ENCODE measurements around the gene RAB4B. TPM values are rescaled to one million over a fixed set of nuclear protein-coding genes. Genes with fewer than 3 reads are reported as not detected.
A peak's percentile ranks its signal among the peaks of the same experiment; 100 is the strongest.

The RAB4B gene
- total and polyA plus RNA-seq, 2 of the 13 experiments (the other 11 are each of a cell fraction or from before 2014, with no cell fraction given), result 3.3 to 5.4 TPM

GRCh38 chr19:40797166-40797962, 19.3 kb downstream of the RAB4B start (continued):
- TF ChIP-seq, protein P1, sequence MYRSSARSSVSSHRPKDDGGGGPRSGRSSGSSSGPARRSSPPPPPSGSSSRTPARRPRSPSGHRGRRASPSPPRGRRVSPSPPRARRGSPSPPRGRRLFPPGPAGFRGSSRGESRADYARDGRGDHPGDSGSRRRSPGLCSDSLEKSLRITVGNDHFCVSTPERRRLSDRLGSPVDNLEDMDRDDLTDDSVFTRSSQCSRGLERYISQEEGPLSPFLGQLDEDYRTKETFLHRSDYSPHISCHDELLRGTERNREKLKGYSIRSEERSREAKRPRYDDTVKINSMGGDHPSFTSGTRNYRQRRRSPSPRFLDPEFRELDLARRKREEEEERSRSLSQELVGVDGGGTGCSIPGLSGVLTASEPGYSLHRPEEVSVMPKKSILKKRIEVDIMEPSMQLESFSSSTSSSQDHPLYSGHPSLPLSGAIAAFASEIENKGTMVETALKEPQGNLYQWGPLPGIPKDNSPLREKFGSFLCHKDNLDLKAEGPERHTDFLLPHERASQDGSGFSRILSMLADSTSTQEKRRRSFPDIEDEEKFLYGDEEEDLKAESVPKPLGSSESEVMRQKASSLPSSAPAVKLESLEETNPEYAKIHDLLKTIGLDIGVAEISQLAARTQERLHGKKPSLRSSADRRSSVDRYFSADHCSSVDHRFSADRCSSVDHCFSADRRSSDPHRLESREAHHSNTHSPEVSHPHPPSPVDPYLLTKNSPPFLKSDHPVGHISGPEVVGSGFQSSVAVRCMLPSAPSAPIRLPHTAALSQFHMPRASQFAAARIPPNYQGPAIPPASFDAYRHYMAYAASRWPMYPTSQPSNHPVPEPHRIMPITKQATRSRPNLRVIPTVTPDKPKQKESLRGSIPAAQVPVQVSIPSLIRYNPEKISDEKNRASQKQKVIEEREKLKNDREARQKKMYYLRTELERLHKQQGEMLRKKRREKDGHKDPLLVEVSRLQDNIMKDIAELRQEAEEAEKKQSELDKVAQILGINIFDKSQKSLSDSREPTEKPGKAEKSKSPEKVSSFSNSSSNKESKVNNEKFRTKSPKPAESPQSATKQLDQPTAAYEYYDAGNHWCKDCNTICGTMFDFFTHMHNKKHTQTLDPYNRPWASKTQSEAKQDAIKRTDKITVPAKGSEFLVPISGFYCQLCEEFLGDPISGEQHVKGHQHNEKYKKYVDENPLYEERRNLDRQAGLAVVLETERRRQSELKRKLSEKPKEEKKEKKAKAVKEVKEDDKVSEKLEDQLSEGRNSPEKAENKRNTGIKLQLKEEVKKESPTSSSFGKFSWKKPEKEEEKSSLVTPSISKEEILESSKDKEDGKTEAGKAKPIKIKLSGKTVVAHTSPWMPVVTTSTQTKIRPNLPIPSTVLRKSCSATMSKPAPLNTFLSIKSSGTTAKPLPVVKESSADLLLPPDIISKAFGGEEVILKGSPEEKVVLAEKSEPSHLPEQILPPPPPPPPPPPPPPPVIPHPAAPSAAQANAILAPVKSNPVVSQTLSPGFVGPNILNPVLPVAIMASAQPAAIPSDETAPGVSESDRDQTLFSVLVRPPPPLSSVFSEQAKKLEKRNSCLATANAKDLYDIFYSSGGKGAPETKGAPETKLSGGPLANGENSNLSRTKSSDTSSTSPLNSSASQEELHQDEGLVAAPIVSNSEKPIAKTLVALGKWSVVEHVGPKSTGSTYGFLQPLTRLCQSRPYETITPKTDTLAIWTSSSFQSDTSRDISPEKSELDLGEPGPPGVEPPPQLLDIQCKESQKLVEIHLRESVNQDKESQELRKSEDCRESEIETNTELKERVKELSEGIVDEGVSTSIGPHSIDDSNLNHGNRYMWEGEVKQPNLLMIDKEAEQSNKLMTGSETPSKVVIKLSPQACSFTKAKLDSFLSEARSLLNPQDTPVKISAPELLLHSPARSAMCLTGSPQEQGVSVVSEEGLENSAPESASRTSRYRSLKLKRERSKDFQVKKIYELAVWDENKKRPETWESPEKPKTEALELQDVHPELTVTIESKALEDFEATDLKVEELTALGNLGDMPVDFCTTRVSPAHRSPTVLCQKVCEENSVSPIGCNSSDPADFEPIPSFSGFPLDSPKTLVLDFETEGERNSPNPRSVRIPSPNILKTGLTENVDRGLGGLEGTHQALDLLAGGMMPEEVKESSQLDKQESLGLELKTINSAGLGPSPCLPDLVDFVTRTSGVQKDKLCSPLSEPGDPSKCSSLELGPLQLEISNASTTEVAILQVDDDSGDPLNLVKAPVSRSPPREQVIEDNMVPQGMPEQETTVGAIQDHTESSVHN (CRISPR knock-in tag; IDR thresholded peaks at IDR 0.05), result 0 out of 2 replicates have a peak, but pooled peaks have one; percentile 4
- no peak for TF ChIP-seq NCOA1 (CRISPR knock-in tag; IDR thresholded peaks at IDR 0.05)
- TF ChIP-seq ZBTB26 (CRISPR knock-in tag; IDR thresholded peaks at IDR 0.05; ENCODE audit: borderline replicate concordance), result 0 out of 2 replicates have a peak, but pooled peaks have one; percentile 2
- TF ChIP-seq JUND (CRISPR knock-in tag; IDR thresholded peaks at IDR 0.05), result 0 out of 2 replicates have a peak, but pooled peaks have one; percentile 58
- TF ChIP-seq, protein P2, sequence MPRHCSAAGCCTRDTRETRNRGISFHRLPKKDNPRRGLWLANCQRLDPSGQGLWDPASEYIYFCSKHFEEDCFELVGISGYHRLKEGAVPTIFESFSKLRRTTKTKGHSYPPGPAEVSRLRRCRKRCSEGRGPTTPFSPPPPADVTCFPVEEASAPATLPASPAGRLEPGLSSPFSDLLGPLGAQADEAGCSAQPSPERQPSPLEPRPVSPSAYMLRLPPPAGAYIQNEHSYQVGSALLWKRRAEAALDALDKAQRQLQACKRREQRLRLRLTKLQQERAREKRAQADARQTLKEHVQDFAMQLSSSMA (CRISPR knock-in tag; IDR thresholded peaks at IDR 0.05), result 0 out of 2 replicates have a peak, but pooled peaks have one; percentile 6
- TF ChIP-seq IKZF4 (CRISPR knock-in tag; IDR thresholded peaks at IDR 0.05; ENCODE audit: borderline replicate concordance, low read depth, not compliant biosample characterization), result no peak
- TF ChIP-seq FOSL2 (CRISPR knock-in tag; IDR thresholded peaks at IDR 0.05), result peak; percentile 78
- TF ChIP-seq HDAC1 (CRISPR knock-in tag; IDR thresholded peaks at IDR 0.05), result no peak
- TF ChIP-seq, protein P3, sequence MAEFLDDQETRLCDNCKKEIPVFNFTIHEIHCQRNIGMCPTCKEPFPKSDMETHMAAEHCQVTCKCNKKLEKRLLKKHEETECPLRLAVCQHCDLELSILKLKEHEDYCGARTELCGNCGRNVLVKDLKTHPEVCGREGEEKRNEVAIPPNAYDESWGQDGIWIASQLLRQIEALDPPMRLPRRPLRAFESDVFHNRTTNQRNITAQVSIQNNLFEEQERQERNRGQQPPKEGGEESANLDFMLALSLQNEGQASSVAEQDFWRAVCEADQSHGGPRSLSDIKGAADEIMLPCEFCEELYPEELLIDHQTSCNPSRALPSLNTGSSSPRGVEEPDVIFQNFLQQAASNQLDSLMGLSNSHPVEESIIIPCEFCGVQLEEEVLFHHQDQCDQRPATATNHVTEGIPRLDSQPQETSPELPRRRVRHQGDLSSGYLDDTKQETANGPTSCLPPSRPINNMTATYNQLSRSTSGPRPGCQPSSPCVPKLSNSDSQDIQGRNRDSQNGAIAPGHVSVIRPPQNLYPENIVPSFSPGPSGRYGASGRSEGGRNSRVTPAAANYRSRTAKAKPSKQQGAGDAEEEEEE (CRISPR knock-in tag; IDR thresholded peaks at IDR 0.05; ENCODE audit: borderline replicate concordance), result 0 out of 2 replicates have a peak, but pooled peaks have one; percentile 19
- 0 out of 2 replicates have a peak, but pooled peaks have one; percentile 8 for TF ChIP-seq ZNF430 (CRISPR knock-in tag; IDR thresholded peaks at IDR 0.05)
- TF ChIP-seq ZHX1 (CRISPR knock-in tag; IDR thresholded peaks at IDR 0.05; ENCODE audit: low read depth), result 0 out of 2 replicates have a peak, but pooled peaks have one; percentile 0
